Large intestine (tissue), 3 donors: ENCODE data around the gene ASCC1. TPM values are rescaled to one million over a fixed set of nuclear protein-coding genes. Genes with fewer than 3 reads are reported as not detected.

Experiments used
- DNase-seq, 2 donors: peaks; one replicate each; pipeline versions ENCODE4 v3.0.0 to v3.0.0-alpha.2; 2013
- H3K27ac ChIP-seq: one replicate; pipeline ENCODE4 v1.5.1; 2013; ENCODE audit warnings: low read length
- H3K27me3 ChIP-seq: 2 replicates; pipeline ENCODE4 v1.6.1; 2013; ENCODE audit warnings: low read length; ENCODE audit not compliant: control insufficient read depth, insufficient read depth
- H3K36me3 ChIP-seq: 2 replicates; pipeline ENCODE4 v1.6.1; 2013; ENCODE audit warnings: low read length; ENCODE audit not compliant: control insufficient read depth, insufficient read depth
- H3K4me1 ChIP-seq: one replicate; pipeline ENCODE4 v1.6.1; 2013; ENCODE audit warnings: low read length; ENCODE audit not compliant: control insufficient read depth, insufficient read depth
- H3K4me3 ChIP-seq: one replicate; pipeline ENCODE4 v1.5.1; 2013; ENCODE audit warnings: low read length
- H3K9me3 ChIP-seq: one replicate; pipeline ENCODE4 v1.6.1; 2013; ENCODE audit warnings: mild to moderate bottlenecking, low read depth, low read length, moderate library complexity; ENCODE audit not compliant: control insufficient read depth
- WGBS: methylation state at CpG from one replicate; pipeline ENCODE4 v1.1.5; 2013; ENCODE audit warnings: low lambda C conversion rate; ENCODE audit not compliant: insufficient coverage; 5-methylcytosine and 5-hydroxymethylcytosine counted together
- polyA plus RNA-seq: library from polyadenylated mRNA; unstranded; fragments of 120-200 nt; gene quantifications from one replicate; pipeline ENCODE4 v1.2.1, GENCODE V29; 2013

ASCC1 gene
- polyA plus RNA-seq, 1 donor = 23.1 TPM

DNA sequence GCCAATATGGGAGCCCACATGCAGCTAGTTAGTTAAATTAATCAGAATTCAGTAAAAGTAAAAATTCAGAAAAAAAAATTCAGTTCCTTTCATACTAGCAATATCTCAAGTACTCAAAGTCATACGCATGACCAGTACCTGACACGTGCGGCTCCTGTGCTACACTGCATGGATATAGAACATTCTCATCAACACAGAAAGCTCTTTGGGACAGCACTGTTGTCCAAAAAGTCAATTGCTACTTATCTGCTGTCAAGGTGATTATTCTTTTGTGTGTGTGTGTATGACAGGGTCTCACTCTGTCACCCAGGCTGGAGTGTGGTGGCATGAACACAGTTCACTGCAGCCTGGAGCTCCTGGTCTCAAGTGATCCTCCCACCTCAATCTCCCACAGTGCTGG, 15.2 kb downstream of the ASCC1 start:
- Histone ChIP-seq H3K27ac (no peak overlapping the region), H3K4me3 (no peak overlapping the region), H3K4me1 (no peaks in the 10 kb centered on the region), H3K27me3 (no peaks in the 10 kb centered on the region), H3K9me3 (no peaks in the 10 kb centered on the region), H3K36me3 (peaks cover 23% of the 10 kb centered on the region)
- WGBS = no CpG with 5 or more reads among the region's 3 CpGs
- no peak for DNase-seq

GRCh38 chr10:72194949-72195348, 21.1 kb downstream of the ASCC1 start:
- no peaks in the 10 kb centered on the region for H3K27me3 ChIP-seq
- H3K36me3 ChIP-seq = peaks cover 15% of the 10 kb centered on the region
- H3K4me1 ChIP-seq = no peaks in the 10 kb centered on the region
- WGBS = no CpG with 5 or more reads among the region's 2 CpGs
- DNase-seq = no peak
- no peak overlapping the region for H3K27ac ChIP-seq
- H3K9me3 ChIP-seq = no peaks in the 10 kb centered on the region
- no peak overlapping the region for H3K4me3 ChIP-seq

DNA sequence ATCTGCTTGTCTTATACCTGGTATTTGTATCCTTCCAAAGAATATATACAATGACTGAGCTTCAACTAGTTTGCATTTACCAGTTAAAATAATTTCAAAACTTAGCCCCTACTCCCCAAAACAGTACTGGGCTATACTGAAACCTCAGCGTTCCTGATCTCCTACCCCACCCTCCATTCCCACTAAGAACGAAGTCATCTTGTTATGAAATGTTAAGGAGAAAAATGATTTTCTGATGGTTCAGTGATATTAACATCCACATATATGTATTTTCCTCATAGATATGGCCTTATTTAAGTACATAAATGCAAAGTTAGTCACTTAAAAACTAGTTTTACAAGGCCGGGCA, 29.1 kb downstream of the ASCC1 start:
- H3K27ac ChIP-seq = no peak overlapping the region
- no peaks in the 10 kb centered on the region for H3K4me1 ChIP-seq
- no peaks in the 10 kb centered on the region for H3K27me3 ChIP-seq
- DNase-seq = no peak
- H3K9me3 ChIP-seq = peaks cover 5% of the 10 kb centered on the region
- H3K4me3 ChIP-seq = no peak overlapping the region
- no CpG with 5 or more reads among the region's 3 CpGs for WGBS
- peaks cover 5% of the 10 kb centered on the region for H3K36me3 ChIP-seq

- H3K4me1 ChIP-seq = no peaks in the 10 kb centered on the region
- H3K9me3 ChIP-seq = peaks cover 5% of the 10 kb centered on the region
- H3K4me3 ChIP-seq = no peak overlapping the region
- DNase-seq = peak in 1 of 2 donors; percentile 17
- H3K27ac ChIP-seq = no peak overlapping the region
- no peaks in the 10 kb centered on the region for H3K27me3 ChIP-seq
- WGBS = 100% methylated on average over 1 of the region's 7 CpGs
- H3K36me3 ChIP-seq = peaks cover 5% of the 10 kb centered on the region
Observed at GRCh38 chr10:72186258-72186981, 29.7 kb downstream of the ASCC1 start.

- WGBS = 100% methylated on average over 2 of the region's 2 CpGs
Observed at GRCh38 chr10:72184156-72184555, 31.9 kb downstream of the ASCC1 start.

DNA sequence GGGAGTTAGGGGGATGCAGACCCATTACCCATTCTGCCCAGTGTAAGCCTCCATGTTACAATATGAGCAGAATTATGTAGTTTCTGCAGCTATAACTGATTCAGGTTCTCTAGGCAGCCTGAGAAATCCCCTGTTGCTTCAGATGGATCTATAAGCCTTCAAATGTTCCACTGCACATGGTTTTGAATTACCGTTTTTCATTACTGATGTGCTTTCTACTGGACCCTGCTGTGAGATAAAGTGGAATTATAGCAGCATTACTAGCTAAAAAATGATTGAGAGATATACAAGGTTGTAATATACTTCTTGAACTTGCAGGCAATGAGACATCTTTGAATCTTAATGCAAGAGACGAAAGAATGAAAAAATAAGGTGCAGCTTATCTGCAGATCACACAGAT, 38.6 kb downstream of the ASCC1 start:
- no peaks in the 10 kb centered on the region for H3K9me3 ChIP-seq
- peaks cover 13% of the 10 kb centered on the region for H3K36me3 ChIP-seq
- no peaks in the 10 kb centered on the region for H3K4me1 ChIP-seq
- H3K27ac ChIP-seq = no peak overlapping the region
- no peak for DNase-seq
- no peaks in the 10 kb centered on the region for H3K27me3 ChIP-seq
- H3K4me3 ChIP-seq = no peak overlapping the region
- WGBS = 100% methylated on average over 1 of the region's 2 CpGs

More at GRCh38 chr10:72184156-72184555, 31.9 kb downstream of the ASCC1 start:
- Histone ChIP-seq H3K4me1 (no peaks in the 10 kb centered on the region), H3K4me3 (no peak overlapping the region), H3K9me3 (peaks cover 5% of the 10 kb centered on the region), H3K27ac (no peak overlapping the region), H3K27me3 (no peaks in the 10 kb centered on the region), H3K36me3 (peaks cover 4% of the 10 kb centered on the region)
- no peak for DNase-seq

DNA sequence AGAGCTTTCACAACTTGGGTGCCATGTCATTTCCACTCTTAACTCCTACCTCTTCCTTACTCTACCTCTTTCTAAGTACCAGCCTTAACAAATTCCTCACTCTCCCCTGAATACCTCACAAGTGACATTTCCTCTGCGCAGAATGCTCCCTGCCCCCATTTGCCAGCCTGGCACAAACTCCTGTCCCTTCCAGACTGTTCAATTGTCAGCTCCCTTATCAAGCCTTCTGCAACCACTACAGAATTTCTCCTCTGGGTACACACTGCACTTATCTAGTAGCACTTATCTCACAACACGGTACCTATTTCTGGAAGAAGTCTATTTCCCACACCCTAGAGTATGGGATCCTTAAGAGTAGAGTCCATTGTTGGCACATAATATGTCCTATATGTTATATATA, 39.4 kb downstream of the ASCC1 start:
- 100% methylated on average over 1 of the region's 2 CpGs for WGBS
- Histone ChIP-seq H3K27ac (no peak overlapping the region), H3K4me3 (no peak overlapping the region), H3K9me3 (no peaks in the 10 kb centered on the region), H3K27me3 (no peaks in the 10 kb centered on the region), H3K36me3 (peaks cover 10% of the 10 kb centered on the region), H3K4me1 (peaks cover 2% of the 10 kb centered on the region)
- DNase-seq = peak in 1 of 2 donors; percentile 10

DNA sequence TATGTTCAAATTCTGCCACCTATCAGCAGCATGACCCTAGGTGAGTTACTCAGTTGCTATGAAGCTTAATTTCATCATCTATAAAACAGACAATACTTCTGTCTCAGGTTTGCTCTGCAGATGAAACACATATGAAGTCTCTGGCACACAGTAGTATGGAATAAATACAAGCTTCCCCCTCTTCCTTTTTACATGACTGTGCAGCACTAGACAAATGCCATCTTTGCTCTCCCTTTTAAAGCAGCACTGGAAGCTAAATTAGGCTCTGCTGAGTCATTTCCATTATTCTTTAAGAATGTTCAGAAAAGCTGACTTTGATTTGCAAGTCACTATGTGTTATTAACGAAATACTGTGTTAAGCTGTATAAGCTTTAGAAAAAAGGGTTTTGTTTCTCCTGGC, 40.9 kb downstream of the ASCC1 start:
- no peak for DNase-seq
- H3K27ac ChIP-seq = no peak overlapping the region
- no peak overlapping the region for H3K4me3 ChIP-seq
- H3K9me3 ChIP-seq = no peaks in the 10 kb centered on the region
- peaks cover 10% of the 10 kb centered on the region for H3K36me3 ChIP-seq
- H3K27me3 ChIP-seq = no peaks in the 10 kb centered on the region
- no CpG with 5 or more reads among the region's 1 CpG for WGBS
- peaks cover 12% of the 10 kb centered on the region for H3K4me1 ChIP-seq

DNA sequence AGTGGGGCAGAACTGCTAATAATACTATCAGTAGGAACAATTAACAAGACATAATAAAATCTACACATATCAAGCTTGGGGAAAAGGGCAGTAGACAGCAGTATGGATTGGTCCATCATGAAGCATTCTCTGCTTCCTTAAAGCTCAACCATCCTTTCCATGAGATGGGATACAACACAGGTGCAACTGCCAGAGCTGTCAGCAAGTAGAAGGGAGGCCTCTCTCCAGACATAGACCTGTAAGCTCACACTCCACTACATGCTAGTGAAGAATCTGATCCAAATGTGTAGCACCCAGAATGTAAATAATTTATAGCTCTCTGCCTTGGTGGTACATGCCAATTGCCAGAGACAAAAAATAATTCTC, 41.8 kb downstream of the ASCC1 start:
- no peak for DNase-seq
- no peaks in the 10 kb centered on the region for H3K27me3 ChIP-seq
- H3K4me3 ChIP-seq = no peak overlapping the region
- H3K36me3 ChIP-seq = peaks cover 10% of the 10 kb centered on the region
- H3K9me3 ChIP-seq = no peaks in the 10 kb centered on the region
- H3K4me1 ChIP-seq = peaks cover 12% of the 10 kb centered on the region
- H3K27ac ChIP-seq = no peak overlapping the region

- WGBS = 100% methylated on average over 1 of the region's 7 CpGs
Observed at GRCh38 chr10:72173619-72174296, 42.3 kb downstream of the ASCC1 start.

GRCh38 chr10:72173262-72173618, 42.8 kb downstream of the ASCC1 start:
- Histone ChIP-seq H3K27ac (no peak overlapping the region), H3K27me3 (no peaks in the 10 kb centered on the region), H3K4me1 (peaks cover 12% of the 10 kb centered on the region)

More at GRCh38 chr10:72173619-72174296, 42.3 kb downstream of the ASCC1 start:
- H3K27ac ChIP-seq = no peak overlapping the region
- H3K4me1 ChIP-seq = peaks cover 12% of the 10 kb centered on the region
- no peak for DNase-seq
- H3K9me3 ChIP-seq = no peaks in the 10 kb centered on the region
- H3K4me3 ChIP-seq = no peak overlapping the region
- H3K27me3 ChIP-seq = no peaks in the 10 kb centered on the region
- peaks cover 5% of the 10 kb centered on the region for H3K36me3 ChIP-seq

More at GRCh38 chr10:72173262-72173618, 42.8 kb downstream of the ASCC1 start:
- Histone ChIP-seq H3K36me3 (peaks cover 2% of the 10 kb centered on the region), H3K9me3 (no peaks in the 10 kb centered on the region), H3K4me3 (no peak overlapping the region)
- WGBS = 100% methylated on average over 3 of the region's 3 CpGs
- DNase-seq = peak in 1 of 2 donors; percentile 2
